Body of pancreas (tissue), 4 donors: Measurements from ENCODE around the gene IDUA. TPM values are rescaled to one million over a fixed set of nuclear protein-coding genes. Genes with fewer than 3 reads are reported as not detected.

Experiments used
- ATAC-seq: fragments of 150-250 bp; one replicate; pipeline ENCODE4 v1.9.1; 2016
- DNase-seq, 4 donors: peaks; one replicate each; pipeline ENCODE4 v3.0.0-alpha.2; 2019
- H3K27ac ChIP-seq, 4 donors: fragments of 200-600 bp; sonication (generic); 1 replicate in 3 of 4; 2 replicates in 1 of 4; pipeline versions ENCODE4 v1.5.1 to v1.6.1; 2016 to 2019; ENCODE audit warnings: mild to moderate bottlenecking in 1 of 4, mixed read lengths in 1 of 4, moderate library complexity in 1 of 4
- H3K27me3 ChIP-seq, 2 donors: fragments of 200-600 bp; sonication (generic); one replicate each; pipeline ENCODE4 v1.6.0; 2016; ENCODE audit warnings: mild to moderate bottlenecking in 1 of 2
- H3K36me3 ChIP-seq, 2 donors: fragments of 200-600 bp; sonication (generic); replicated peaks in 1 of 2; 2 replicates each; pipeline ENCODE4 v1.5.1; 2016; ENCODE audit warnings: low read depth in 2 of 2; ENCODE audit not compliant: insufficient read depth in 1 of 2
- H3K4me1 ChIP-seq: fragments of 200-600 bp; sonication (generic); one replicate; pipeline ENCODE4 v1.6.0; 2016
- H3K4me3 ChIP-seq, 2 donors: fragments of 200-600 bp; sonication (generic); 1 replicate in 1 of 2; 2 replicates in 1 of 2; pipeline ENCODE4 v1.5.1; 2016 to 2019
- H3K9me3 ChIP-seq, 3 donors: fragments of 200-600 bp; sonication (generic); 1 replicate in 2 of 3; 2 replicates in 1 of 3; pipeline ENCODE4 v1.5.1; 2016
- POLR2A ChIP-seq, 3 donors: fragments of 450-650 bp; IDR thresholded peaks; one replicate each; pipeline ENCODE4 v1.6.1; 2016; ENCODE audit warnings: antibody characterized with exemption in 3 of 3, mild to moderate bottlenecking in 2 of 3
- WGBS, 2 donors: methylation state at CpG; one replicate each; pipeline ENCODE4 v1.1.5; 2017; 5-methylcytosine and 5-hydroxymethylcytosine counted together
- intact Hi-C: fragments of 100-400 bp; cut with DNase I; formaldehyde crosslinking; loops from one replicate; pipeline ENCODE4 v1.15.1; 2023
- total RNA-seq, 2 donors: library from RNA; depleted of rRNA; stranded (reverse); fragments of >200 nt; gene quantifications; one replicate each; pipeline ENCODE4 v1.1.0, GENCODE V29; 2016
- TF ChIP-seq, protein P1 (sequence below), 7 experiments: fragments of 450-650 bp in 4 of 7; fragments of 200-600 bp in 3 of 7; sonication (generic) in 3 of 7; IDR thresholded peaks; one replicate each; pipeline ENCODE4 v1.5.1; 2016 to 2019; ENCODE audit warnings: antibody characterized with exemption in 7 of 7

Gene IDUA
- total RNA-seq, 2 donors from 2014 or later = 30.0 to 37.6 TPM

DNA sequence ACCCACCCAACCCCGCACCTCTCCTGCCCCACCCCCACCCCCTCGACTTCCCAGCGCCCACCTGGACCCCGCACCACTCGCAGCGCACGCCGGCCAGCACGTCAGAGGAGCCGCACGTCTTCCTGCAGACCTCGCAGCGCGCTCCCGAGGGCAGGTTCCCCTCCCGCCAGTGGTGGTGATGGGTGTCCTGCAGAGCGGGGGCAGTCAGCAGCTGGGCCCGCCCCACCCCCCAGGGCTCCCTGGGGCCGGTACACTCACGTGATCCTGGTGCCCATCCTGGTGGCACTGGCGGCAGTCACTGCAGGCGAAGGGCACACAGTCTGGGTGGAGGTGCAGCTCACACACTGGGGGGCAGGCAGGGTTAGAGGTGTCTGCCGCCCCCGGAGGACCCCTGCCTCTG, 18.6 kb upstream of the IDUA start:
- TF ChIP-seq, protein P1, sequence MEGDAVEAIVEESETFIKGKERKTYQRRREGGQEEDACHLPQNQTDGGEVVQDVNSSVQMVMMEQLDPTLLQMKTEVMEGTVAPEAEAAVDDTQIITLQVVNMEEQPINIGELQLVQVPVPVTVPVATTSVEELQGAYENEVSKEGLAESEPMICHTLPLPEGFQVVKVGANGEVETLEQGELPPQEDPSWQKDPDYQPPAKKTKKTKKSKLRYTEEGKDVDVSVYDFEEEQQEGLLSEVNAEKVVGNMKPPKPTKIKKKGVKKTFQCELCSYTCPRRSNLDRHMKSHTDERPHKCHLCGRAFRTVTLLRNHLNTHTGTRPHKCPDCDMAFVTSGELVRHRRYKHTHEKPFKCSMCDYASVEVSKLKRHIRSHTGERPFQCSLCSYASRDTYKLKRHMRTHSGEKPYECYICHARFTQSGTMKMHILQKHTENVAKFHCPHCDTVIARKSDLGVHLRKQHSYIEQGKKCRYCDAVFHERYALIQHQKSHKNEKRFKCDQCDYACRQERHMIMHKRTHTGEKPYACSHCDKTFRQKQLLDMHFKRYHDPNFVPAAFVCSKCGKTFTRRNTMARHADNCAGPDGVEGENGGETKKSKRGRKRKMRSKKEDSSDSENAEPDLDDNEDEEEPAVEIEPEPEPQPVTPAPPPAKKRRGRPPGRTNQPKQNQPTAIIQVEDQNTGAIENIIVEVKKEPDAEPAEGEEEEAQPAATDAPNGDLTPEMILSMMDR (IDR thresholded peaks at IDR 0.05) = no peak
- no peak for TF ChIP-seq POLR2A (IDR thresholded peaks at IDR 0.05)
- Histone ChIP-seq H3K4me1 (peaks cover 30% of the 10 kb centered on the region), H3K4me3 (no peak overlapping the region), H3K9me3 (no peaks in the 10 kb centered on the region), H3K27me3 (no peaks in the 10 kb centered on the region), H3K36me3 (no peaks in the 10 kb centered on the region), H3K27ac (no peak overlapping the region)
- ATAC-seq (no peak), DNase-seq (no peak)
- intact Hi-C loops = no loop called here
- 11% methylated on average over 5 of the region's 24 CpGs; no CpG with 5 or more reads in 1 of the 2 donors for WGBS, 2 donors

DNA sequence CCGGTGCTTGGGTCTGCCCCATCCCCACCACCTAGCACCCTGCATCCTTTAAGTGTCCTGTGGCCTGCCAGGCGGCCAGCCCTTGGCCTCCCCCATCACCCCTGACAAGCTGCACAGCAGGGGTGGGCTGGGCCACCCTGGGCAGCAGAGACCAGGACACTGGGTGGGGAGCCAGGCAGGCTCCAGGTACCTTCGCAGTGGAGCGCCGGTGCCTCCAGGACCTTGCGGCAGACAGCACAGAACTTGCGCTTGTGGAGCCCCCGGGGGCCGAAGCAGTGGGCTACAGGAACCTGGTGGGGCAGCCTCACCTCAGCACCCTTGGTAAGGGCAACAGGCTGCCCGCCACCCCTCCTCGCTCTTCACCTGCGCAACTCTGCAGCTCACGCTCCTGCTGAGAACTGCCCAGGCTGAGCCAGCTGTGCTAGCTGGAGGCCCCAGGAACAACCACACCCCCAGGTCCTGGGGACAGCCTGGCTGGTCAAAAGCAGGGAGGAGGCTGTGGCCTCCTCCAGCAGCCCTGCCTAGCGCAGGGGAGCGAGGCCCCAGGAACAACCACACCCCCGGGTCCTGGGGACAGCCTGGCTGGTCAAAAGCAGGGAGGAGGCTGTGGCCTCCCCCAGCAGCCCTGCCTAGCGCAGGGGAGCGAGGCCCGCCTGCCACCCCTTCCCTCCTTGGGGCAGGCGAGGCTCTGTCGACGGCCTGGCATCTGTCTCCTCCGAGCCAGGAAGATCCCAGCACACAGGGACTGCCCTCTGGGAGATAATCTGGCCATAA, 18.0 kb upstream of the IDUA start:
- H3K36me3 ChIP-seq = no peaks in the 10 kb centered on the region
- intact Hi-C loops = no loop called here
- peaks cover 33% of the 10 kb centered on the region for H3K4me1 ChIP-seq
- TF ChIP-seq, protein P1 (IDR thresholded peaks at IDR 0.05) = no peak
- TF ChIP-seq POLR2A (IDR thresholded peaks at IDR 0.05) = no peak
- DNase-seq (peak; percentile 42 to 81 (median 62)), ATAC-seq (no peak)
- H3K27ac ChIP-seq = no peak overlapping the region
- no peaks in the 10 kb centered on the region for H3K9me3 ChIP-seq
- WGBS, 2 donors = 53 to 89% methylated on average over 3 to 22 of the region's 23 CpGs
- no peaks in the 10 kb centered on the region for H3K27me3 ChIP-seq
- H3K4me3 ChIP-seq = no peak overlapping the region

DNA sequence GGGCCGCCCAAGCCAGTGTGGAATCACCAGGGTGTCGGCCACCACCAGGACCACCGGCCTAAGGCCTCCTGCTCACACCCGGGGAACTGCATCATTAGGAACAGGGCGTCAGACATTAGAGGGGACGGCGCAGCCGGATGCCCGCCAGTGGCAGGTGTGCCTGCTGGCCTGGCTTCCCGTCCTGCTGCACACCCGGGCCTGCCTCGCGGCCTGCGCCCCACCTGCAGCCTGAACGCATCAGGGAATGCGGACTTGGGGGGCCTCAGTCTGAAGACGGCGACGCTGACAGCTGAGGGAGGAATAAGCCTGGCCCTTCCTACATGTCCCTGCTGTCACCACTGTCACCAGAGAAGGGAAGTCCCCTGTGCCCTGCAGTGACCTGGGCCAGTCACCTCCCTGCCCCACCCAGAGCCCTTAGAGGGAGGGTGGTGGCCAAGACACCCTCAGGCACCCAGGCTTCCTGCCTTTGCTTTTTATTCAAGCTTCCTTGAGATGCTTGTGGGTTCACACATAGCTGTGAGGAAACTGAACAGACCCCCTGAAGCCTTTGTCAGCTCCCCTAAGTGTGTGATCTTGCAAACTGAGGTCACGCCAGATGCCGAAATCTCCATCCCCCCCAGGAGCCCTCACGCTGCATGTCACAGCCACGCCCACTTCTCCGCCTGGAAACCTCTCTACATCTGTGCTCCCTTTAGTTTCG, 16.6 kb upstream of the IDUA start:
- WGBS, 2 donors = 87 to 95% methylated on average over 25 of the region's 25 CpGs
- H3K36me3 ChIP-seq = no peaks in the 10 kb centered on the region
- ATAC-seq = no peak
- TF ChIP-seq, protein P1 (IDR thresholded peaks at IDR 0.05) = no peak
- TF ChIP-seq POLR2A (IDR thresholded peaks at IDR 0.05) = no peak
- H3K4me3 ChIP-seq = no peak overlapping the region
- H3K9me3 ChIP-seq = no peaks in the 10 kb centered on the region
- intact Hi-C loops = no loop called here
- peaks cover 34% of the 10 kb centered on the region for H3K4me1 ChIP-seq
- no peak overlapping the region for H3K27ac ChIP-seq
- no peaks in the 10 kb centered on the region for H3K27me3 ChIP-seq
- DNase-seq = no peak

DNA sequence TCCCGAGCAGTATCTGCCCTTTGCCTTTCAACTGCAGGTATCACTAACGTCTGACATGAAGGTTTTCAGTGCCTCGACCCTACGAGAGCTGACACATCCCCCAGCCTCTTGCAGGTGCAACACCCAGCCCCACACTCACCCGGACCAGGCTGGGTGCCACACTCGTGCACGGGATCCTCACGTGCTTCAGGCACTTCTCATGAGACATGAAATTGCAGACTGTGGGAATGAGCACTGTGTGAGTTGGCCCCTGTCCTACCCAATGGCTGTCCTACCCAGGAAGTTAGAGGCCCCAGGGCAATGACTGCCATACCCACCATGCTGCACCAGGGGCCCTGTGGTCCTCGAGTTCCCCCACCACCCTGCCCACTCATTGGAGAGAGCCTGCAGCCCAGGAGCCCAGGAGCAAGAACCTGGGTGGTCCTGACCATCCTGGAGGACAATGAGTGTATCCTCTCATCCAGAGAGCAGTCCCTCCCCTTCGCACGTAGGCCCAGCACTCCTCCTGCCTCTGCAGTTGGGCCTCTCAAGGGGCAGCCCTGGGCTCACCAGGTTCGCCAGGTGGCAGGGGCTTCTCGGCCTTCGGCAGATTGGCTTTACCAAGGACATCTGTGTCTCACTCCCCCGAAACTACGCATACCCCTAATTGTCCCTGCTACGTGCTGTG, 15.9 kb upstream of the IDUA start:
- DNase-seq (no peak), ATAC-seq (no peak)
- H3K4me3 ChIP-seq = no peak overlapping the region
- H3K36me3 ChIP-seq = no peaks in the 10 kb centered on the region
- no peak overlapping the region for H3K27ac ChIP-seq
- intact Hi-C loops = no loop called here
- no peak for TF ChIP-seq POLR2A (IDR thresholded peaks at IDR 0.05)
- TF ChIP-seq, protein P1 (IDR thresholded peaks at IDR 0.05) = no peak
- H3K9me3 ChIP-seq = no peaks in the 10 kb centered on the region
- H3K4me1 ChIP-seq = peaks cover 34% of the 10 kb centered on the region
- no peaks in the 10 kb centered on the region for H3K27me3 ChIP-seq
- 86 to 92% methylated on average over 13 to 15 of the region's 17 CpGs for WGBS, 2 donors
